CD14-positive monocyte (primary cell): Measurements from ENCODE around the gene CTBP2. TPM values are rescaled to one million over a fixed set of nuclear protein-coding genes. Genes with fewer than 3 reads are reported as not detected.

Source experiments
- DNase-seq, 3 donors: peaks; one replicate each; pipeline ENCODE4 v3.0.0-alpha.2; 2011 to 2022
- H2AFZ ChIP-seq: 2 replicates; pipeline ENCODE4 v1.6.0; 2012; ENCODE audit warnings: mild to moderate bottlenecking, low read depth, low read length, inconsistent platforms; ENCODE audit not compliant: insufficient read depth, poor library complexity, severe bottlenecking
- H3K27ac ChIP-seq, 2 donors: 1 replicate in 1 of 2; 2 replicates in 1 of 2; pipeline ENCODE4 v1.5.1; 2012 to 2013; ENCODE audit warnings: low read length in 2 of 2, control low read depth in 1 of 2, inconsistent platforms in 1 of 2, low read depth in 1 of 2, mild to moderate bottlenecking in 1 of 2
- H3K27me3 ChIP-seq, 2 donors: one replicate each; pipeline versions ENCODE4 v1.6.0 to v1.6.1; 2011 to 2013; ENCODE audit warnings: low read length in 2 of 2; ENCODE audit not compliant: control insufficient read depth in 2 of 2, insufficient read depth in 2 of 2
- H3K36me3 ChIP-seq, 2 donors: replicated peaks in 1 of 2; 1 replicate in 1 of 2; 2 replicates in 1 of 2; pipeline versions ENCODE4 v1.5.1 to v1.6.1; 2012 to 2013; ENCODE audit warnings: low read length in 2 of 2, control low read depth in 1 of 2, inconsistent platforms in 1 of 2, mild to moderate bottlenecking in 1 of 2; ENCODE audit not compliant: insufficient read depth in 2 of 2, control insufficient read depth in 1 of 2
- H3K4me1 ChIP-seq, 2 donors: 1 replicate in 1 of 2; 2 replicates in 1 of 2; pipeline versions ENCODE4 v1.5.1 to v1.6.1; 2012 to 2013; ENCODE audit warnings: low read length in 2 of 2, control low read depth in 1 of 2, inconsistent platforms in 1 of 2, mild to moderate bottlenecking in 1 of 2, moderate library complexity in 1 of 2; ENCODE audit not compliant: insufficient read depth in 2 of 2, control insufficient read depth in 1 of 2
- H3K4me2 ChIP-seq: replicated peaks from 2 replicates; pipeline ENCODE3; 2012; ENCODE audit warnings: low read length, moderate library complexity, mild to moderate bottlenecking; ENCODE audit not compliant: poor library complexity, severe bottlenecking; ENCODE audit errors: extremely low read depth
- H3K4me3 ChIP-seq, 3 experiments: fragments of 200-600 bp in 1 of 3; sonication (generic) in 1 of 3; replicated peaks in 1 of 3; 1 replicate in 2 of 3; 2 replicates in 1 of 3; pipeline ENCODE4 v1.5.1; 2011 to 2013; ENCODE audit warnings: low read length in 3 of 3, mild to moderate bottlenecking in 3 of 3, control low read depth in 2 of 3, low read depth in 2 of 3, inconsistent platforms in 1 of 3, moderate library complexity in 1 of 3
- H3K79me2 ChIP-seq: 2 replicates; pipeline ENCODE4 v1.6.0; 2012; ENCODE audit warnings: mild to moderate bottlenecking, control low read depth, inconsistent platforms, low read length, moderate library complexity; ENCODE audit not compliant: insufficient read depth
- H3K9ac ChIP-seq: 2 replicates; pipeline ENCODE4 v1.6.0; 2017; ENCODE audit warnings: low read length, mild to moderate bottlenecking; ENCODE audit not compliant: insufficient read depth, poor library complexity, severe bottlenecking
- H3K9me3 ChIP-seq, 2 donors: replicated peaks in 1 of 2; 1 replicate in 1 of 2; 2 replicates in 1 of 2; pipeline versions ENCODE4 v1.5.1 to v1.6.1; 2012 to 2013; ENCODE audit warnings: low read length in 2 of 2, control low read depth in 1 of 2; ENCODE audit not compliant: control insufficient read depth in 1 of 2, insufficient read depth in 1 of 2
- H4K20me1 ChIP-seq: 2 replicates; pipeline ENCODE4 v1.6.0; 2012; ENCODE audit warnings: mild to moderate bottlenecking, low read length, control low read depth, moderate library complexity; ENCODE audit not compliant: insufficient read depth
- H3K27ac Mint-ChIP-seq, 7 donors: one replicate each; pipeline ENCODE4 v1.8.0; 2020; ENCODE audit warnings: mild to moderate bottlenecking in 7 of 7, mixed read lengths in 7 of 7, moderate library complexity in 6 of 7, inconsistent platforms in 2 of 7
- H3K27me3 Mint-ChIP-seq, 3 donors: one replicate each; pipeline ENCODE4 v1.8.0; 2021 to 2022; ENCODE audit warnings: low read depth in 3 of 3, mild to moderate bottlenecking in 3 of 3, mixed read lengths in 3 of 3, moderate library complexity in 3 of 3, inconsistent platforms in 1 of 3
- H3K36me3 Mint-ChIP-seq, 2 donors: one replicate each; pipeline ENCODE4 v1.8.0; 2020; ENCODE audit warnings: mixed read lengths in 2 of 2, inconsistent platforms in 1 of 2, mild to moderate bottlenecking in 1 of 2
- H3K4me1 Mint-ChIP-seq: one replicate; pipeline ENCODE4 v1.8.0; 2020; ENCODE audit warnings: mild to moderate bottlenecking, mixed read lengths
- H3K4me3 Mint-ChIP-seq, 2 donors: one replicate each; pipeline ENCODE4 v1.8.0; 2020; ENCODE audit warnings: mild to moderate bottlenecking in 2 of 2, mixed read lengths in 2 of 2, moderate library complexity in 1 of 2
- H3K9me3 Mint-ChIP-seq, 7 donors: one replicate each; pipeline ENCODE4 v1.8.0; 2020 to 2022; ENCODE audit warnings: mixed read lengths in 7 of 7, mild to moderate bottlenecking in 6 of 7, moderate library complexity in 6 of 7, inconsistent platforms in 2 of 7
- WGBS: methylation state at CpG from one replicate; pipeline ENCODE4 v1.1.5; 2013; ENCODE audit warnings: missing lambda C conversion rate; ENCODE audit not compliant: insufficient coverage; 5-methylcytosine and 5-hydroxymethylcytosine counted together
- intact Hi-C, 2 donors: fragments of 100-400 bp; cut with micrococcal nuclease; formaldehyde crosslinking; loops; one replicate each; pipeline versions ENCODE4 v1.15.0 to v1.15.1; 2023
- polyA plus RNA-seq, 3 donors: library from polyadenylated mRNA; depleted of rRNA in 1 of 3; unstranded in 2 of 3; stranded (reverse) in 1 of 3; fragments of 300-500 nt in 2 of 3; fragments of >200 nt in 1 of 3; fragmentation: Illumina TruSeq in 2 of 3; gene quantifications; 1 replicate in 2 of 3; 2 replicates in 1 of 3; pipeline ENCODE4 v1.2.3, GENCODE V29; 2012 to 2021
- TF ChIP-seq, protein P1 (sequence below): fragments of 200-600 bp; IDR thresholded peaks from one replicate; pipeline ENCODE4 v1.8.0; 2022; ENCODE audit warnings: antibody characterized with exemption, mild to moderate bottlenecking

Gene CTBP2
- polyA plus RNA-seq, 3 donors, result 40.9 to 87.1 (median 41.1) TPM

DNA sequence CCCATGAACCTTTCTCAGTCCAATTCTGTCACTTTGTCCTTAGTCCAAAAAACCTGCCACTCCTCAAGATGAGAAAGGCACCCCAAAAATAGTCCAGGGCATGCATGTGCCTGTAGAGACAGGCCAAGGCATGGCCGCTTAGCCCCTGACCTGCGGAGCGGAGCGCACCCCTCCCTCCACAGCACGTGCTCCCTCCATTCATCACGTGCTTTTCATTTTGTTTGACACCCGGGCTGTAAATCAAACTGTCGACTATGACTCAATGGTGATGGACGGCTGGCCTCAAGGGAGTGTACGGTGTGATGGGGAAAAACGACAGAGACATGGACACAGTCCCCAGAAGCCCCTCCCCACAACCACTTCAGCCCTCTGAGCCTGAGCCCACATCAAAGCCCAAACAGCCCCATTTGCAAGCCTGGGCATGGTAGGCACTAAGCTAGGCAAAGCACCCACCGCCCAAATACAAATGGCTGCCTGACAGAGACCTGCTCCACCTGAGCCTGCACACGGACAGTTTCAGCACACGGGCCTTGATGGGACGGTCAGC lies 127.8 kb downstream of the CTBP2 start:
- no peaks in the 10 kb centered on the region for H3K4me1 Mint-ChIP-seq
- peak overlapping the region in 3 of 7 donors; percentile 28 to 31 (median 28) for H3K27ac Mint-ChIP-seq
- intact Hi-C loops, result no loop called here

DNA sequence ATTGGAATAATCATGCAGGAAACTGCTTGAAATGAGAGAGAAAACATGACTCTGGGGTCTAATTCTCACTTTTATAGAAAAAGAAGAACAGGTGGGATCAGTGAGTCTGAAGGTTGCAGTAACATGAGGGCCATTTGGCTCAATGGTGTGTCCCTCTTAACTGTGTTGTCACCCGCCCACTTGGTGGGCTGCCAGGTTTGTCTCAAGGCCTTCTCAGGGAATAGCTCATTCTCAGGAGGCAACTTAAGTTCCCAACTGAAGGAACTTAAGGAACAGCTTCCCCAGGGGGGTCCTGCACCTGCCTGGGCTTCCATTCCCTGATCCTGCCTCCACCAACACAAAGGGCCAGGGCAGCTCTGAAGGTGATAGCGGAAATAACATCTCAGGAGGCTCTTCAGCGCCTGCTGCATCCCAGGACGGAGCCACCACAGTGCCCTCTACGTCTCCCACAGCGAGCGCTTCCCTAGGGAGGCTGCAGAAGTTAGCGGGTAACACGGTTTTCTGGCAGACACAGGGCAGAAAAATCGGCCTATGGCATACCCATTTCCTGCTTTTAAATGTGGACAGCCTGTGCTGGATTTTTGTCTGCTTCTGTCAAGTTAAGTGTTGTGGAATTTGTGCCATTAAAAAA lies 129.7 kb downstream of the CTBP2 start:
- H3K79me2 ChIP-seq, result peaks cover 99% of the 10 kb centered on the region

More for the DNA sequence above, 127.8 kb downstream of the CTBP2 start:
- H3K27me3 ChIP-seq, result no peaks in the 10 kb centered on the region
- peaks cover 0 to 1% (median 0%) of the 10 kb centered on the region in 7 donors for H3K9me3 Mint-ChIP-seq
- H3K36me3 ChIP-seq, result peaks cover 53 to 95% of the 10 kb centered on the region in 2 donors
- no peak overlapping the region for H3K4me2 ChIP-seq
- H3K36me3 Mint-ChIP-seq, result peaks cover 65 to 79% of the 10 kb centered on the region in 2 donors
- no peak for DNase-seq
- H3K79me2 ChIP-seq, result peaks cover 100% of the 10 kb centered on the region
- H3K9me3 ChIP-seq, result no peaks in the 10 kb centered on the region
- no peaks in the 10 kb centered on the region for H3K4me1 ChIP-seq
- no peak overlapping the region for H3K4me3 ChIP-seq
- no peaks in the 10 kb centered on the region for H3K27me3 Mint-ChIP-seq
- H3K4me3 Mint-ChIP-seq, result no peak overlapping the region
- H2AFZ ChIP-seq, result no peak overlapping the region
- peaks cover 100% of the 10 kb centered on the region for H4K20me1 ChIP-seq
- H3K27ac ChIP-seq, result no peak overlapping the region
- TF ChIP-seq, protein P1, sequence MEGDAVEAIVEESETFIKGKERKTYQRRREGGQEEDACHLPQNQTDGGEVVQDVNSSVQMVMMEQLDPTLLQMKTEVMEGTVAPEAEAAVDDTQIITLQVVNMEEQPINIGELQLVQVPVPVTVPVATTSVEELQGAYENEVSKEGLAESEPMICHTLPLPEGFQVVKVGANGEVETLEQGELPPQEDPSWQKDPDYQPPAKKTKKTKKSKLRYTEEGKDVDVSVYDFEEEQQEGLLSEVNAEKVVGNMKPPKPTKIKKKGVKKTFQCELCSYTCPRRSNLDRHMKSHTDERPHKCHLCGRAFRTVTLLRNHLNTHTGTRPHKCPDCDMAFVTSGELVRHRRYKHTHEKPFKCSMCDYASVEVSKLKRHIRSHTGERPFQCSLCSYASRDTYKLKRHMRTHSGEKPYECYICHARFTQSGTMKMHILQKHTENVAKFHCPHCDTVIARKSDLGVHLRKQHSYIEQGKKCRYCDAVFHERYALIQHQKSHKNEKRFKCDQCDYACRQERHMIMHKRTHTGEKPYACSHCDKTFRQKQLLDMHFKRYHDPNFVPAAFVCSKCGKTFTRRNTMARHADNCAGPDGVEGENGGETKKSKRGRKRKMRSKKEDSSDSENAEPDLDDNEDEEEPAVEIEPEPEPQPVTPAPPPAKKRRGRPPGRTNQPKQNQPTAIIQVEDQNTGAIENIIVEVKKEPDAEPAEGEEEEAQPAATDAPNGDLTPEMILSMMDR, result no peak
- 93% methylated on average over 10 of the region's 15 CpGs for WGBS
- H3K9ac ChIP-seq, result no peak overlapping the region

More for the DNA sequence above, 129.7 kb downstream of the CTBP2 start:
- Mint-ChIP-seq H3K4me3 (no peak overlapping the region), H3K36me3 (peaks cover 55 to 79% of the 10 kb centered on the region in 2 donors), H3K9me3 (peaks cover 0 to 1% (median 0%) of the 10 kb centered on the region in 7 donors), H3K27ac (peak overlapping the region in 1 of 7 donors; percentile 35), H3K27me3 (no peaks in the 10 kb centered on the region), H3K4me1 (no peaks in the 10 kb centered on the region)
- Histone ChIP-seq H3K27ac (no peak overlapping the region), H3K9me3 (no peaks in the 10 kb centered on the region), H3K27me3 (no peaks in the 10 kb centered on the region), H3K9ac (no peak overlapping the region), H4K20me1 (peaks cover 99% of the 10 kb centered on the region), H3K4me1 (no peaks in the 10 kb centered on the region), H2AFZ (no peak overlapping the region), H3K4me3 (no peak overlapping the region), H3K36me3 (peaks cover 54 to 95% of the 10 kb centered on the region in 2 donors), H3K4me2 (no peak overlapping the region)
- intact Hi-C loops, result no loop called here
- DNase-seq, result no peak
- TF ChIP-seq, protein P1, result no peak
- 85% methylated on average over 8 of the region's 10 CpGs for WGBS
